GM12892 (cell line): ENCODE measurements around the gene SLC13A3.

Experiments
- POLR2A ChIP-seq: IDR thresholded peaks from 2 replicates; pipeline ENCODE4 v1.6.1; 2011; ENCODE audit warnings: low read depth, low read length, control low read depth
- POLR2AphosphoS5 ChIP-seq: IDR thresholded peaks from 2 replicates; pipeline ENCODE4 v1.6.1; 2011; ENCODE audit warnings: low read depth, low read length, control low read depth

GRCh38 chr20:46640536-46641311, 10.5 kb downstream of the SLC13A3 start:
- TF ChIP-seq POLR2A (no peak), POLR2AphosphoS5 (no peak)
